Progenitor cell of endocrine pancreas (in vitro differentiated cells): ENCODE results near the gene FAM32A. TPM values are rescaled to one million over a fixed set of nuclear protein-coding genes. Genes with fewer than 3 reads are reported as not detected.
A peak's percentile ranks its signal among the peaks of the same experiment; 100 is the strongest.
"Not testable (repeated sequence)": the region's sequence is repeated elsewhere in the genome, so short reads cannot be mapped to it uniquely, and the experiment has no call there.

Source experiments
- DNase-seq: peaks from one replicate; pipeline ENCODE4 v3.0.0; 2021; ENCODE audit warnings: low spot score; ENCODE audit not compliant: unreplicated experiment
- H3K27ac Mint-ChIP-seq: 2 replicates; pipeline ENCODE4 v1.8.0; 2021; ENCODE audit warnings: mild to moderate bottlenecking, moderate library complexity, mixed read lengths
- H3K27me3 Mint-ChIP-seq: 2 replicates; pipeline ENCODE4 v1.8.0; 2021; ENCODE audit warnings: mixed read lengths
- H3K36me3 Mint-ChIP-seq: 2 replicates; pipeline ENCODE4 v1.8.0; 2022; ENCODE audit warnings: mixed read lengths; ENCODE audit not compliant: insufficient read depth
- H3K4me1 Mint-ChIP-seq: 2 replicates; pipeline ENCODE4 v1.8.0; 2021; ENCODE audit warnings: low read depth, mixed read lengths
- H3K4me3 Mint-ChIP-seq: 2 replicates; pipeline ENCODE4 v1.8.0; 2021; ENCODE audit warnings: low read depth, mild to moderate bottlenecking, moderate library complexity, mixed read lengths
- H3K9me3 Mint-ChIP-seq: 2 replicates; pipeline ENCODE4 v1.8.0; 2021; ENCODE audit warnings: low read depth, mixed read lengths
- total RNA-seq: library from RNA; stranded (reverse); gene quantifications from 2 replicates; pipeline ENCODE4 v1.2.1, GENCODE V29; 2021
- TF ChIP-seq, protein P1 (sequence below): fragments of 200-600 bp; sonication (generic); IDR thresholded peaks from one replicate; pipeline ENCODE4 v1.5.0; 2021; ENCODE audit warnings: antibody characterized with exemption, mild to moderate bottlenecking; ENCODE audit not compliant: unreplicated experiment

The FAM32A gene
- total RNA-seq, 1 donor from 2014 or later = 91.6 TPM

- Mint-ChIP-seq H3K4me1 (no peaks in the 10 kb centered on the region), H3K36me3 (no peaks in the 10 kb centered on the region), H3K9me3 (no peaks in the 10 kb centered on the region), H3K4me3 (no peak overlapping the region), H3K27me3 (no peaks in the 10 kb centered on the region), H3K27ac (no peak overlapping the region)
- DNase-seq = no peak
- TF ChIP-seq, protein P1, sequence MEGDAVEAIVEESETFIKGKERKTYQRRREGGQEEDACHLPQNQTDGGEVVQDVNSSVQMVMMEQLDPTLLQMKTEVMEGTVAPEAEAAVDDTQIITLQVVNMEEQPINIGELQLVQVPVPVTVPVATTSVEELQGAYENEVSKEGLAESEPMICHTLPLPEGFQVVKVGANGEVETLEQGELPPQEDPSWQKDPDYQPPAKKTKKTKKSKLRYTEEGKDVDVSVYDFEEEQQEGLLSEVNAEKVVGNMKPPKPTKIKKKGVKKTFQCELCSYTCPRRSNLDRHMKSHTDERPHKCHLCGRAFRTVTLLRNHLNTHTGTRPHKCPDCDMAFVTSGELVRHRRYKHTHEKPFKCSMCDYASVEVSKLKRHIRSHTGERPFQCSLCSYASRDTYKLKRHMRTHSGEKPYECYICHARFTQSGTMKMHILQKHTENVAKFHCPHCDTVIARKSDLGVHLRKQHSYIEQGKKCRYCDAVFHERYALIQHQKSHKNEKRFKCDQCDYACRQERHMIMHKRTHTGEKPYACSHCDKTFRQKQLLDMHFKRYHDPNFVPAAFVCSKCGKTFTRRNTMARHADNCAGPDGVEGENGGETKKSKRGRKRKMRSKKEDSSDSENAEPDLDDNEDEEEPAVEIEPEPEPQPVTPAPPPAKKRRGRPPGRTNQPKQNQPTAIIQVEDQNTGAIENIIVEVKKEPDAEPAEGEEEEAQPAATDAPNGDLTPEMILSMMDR = no peak
These were observed 18.8 kb upstream of the FAM32A start for GRCh38 chr19:16166417-16166816.

DNA sequence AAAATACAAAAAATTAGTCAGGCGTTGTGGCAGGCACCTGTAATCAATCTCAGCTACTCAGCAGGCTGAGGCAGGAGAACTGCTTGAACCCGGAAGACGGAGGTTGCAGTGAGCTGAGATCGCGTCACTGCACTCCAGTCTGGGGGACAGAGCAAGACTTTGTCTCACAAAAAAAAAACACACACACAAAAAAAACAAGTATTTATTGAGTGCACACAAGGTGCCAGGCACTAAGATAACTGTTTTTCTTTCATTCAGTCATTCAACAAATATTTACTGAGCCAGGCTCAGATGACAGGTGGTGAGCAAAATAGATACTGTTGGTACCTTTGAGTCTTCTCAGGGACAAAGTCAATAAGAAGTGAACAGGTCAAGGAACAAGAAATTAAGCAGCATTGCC lies 18.2 kb upstream of the FAM32A start:
- Mint-ChIP-seq H3K4me1 (no peaks in the 10 kb centered on the region), H3K4me3 (no peak overlapping the region), H3K27ac (peak overlapping the region; percentile 60), H3K27me3 (no peaks in the 10 kb centered on the region), H3K36me3 (no peaks in the 10 kb centered on the region), H3K9me3 (no peaks in the 10 kb centered on the region)
- TF ChIP-seq, protein P1 = no peak
- DNase-seq = no peak

- peaks cover 7% of the 10 kb centered on the region for H3K27me3 Mint-ChIP-seq
- TF ChIP-seq, protein P1 = no peak
- DNase-seq = no peak
- no peak overlapping the region for H3K27ac Mint-ChIP-seq
- H3K9me3 Mint-ChIP-seq = no peaks in the 10 kb centered on the region
- H3K4me3 Mint-ChIP-seq = no peak overlapping the region
- no peaks in the 10 kb centered on the region for H3K4me1 Mint-ChIP-seq
- no peaks in the 10 kb centered on the region for H3K36me3 Mint-ChIP-seq
These were observed 16.6 kb upstream of the FAM32A start for GRCh38 chr19:16168465-16169081.

- no peaks in the 10 kb centered on the region for H3K9me3 Mint-ChIP-seq
These were observed 15.1 kb upstream of the FAM32A start for GRCh38 chr19:16170134-16170533.

GRCh38 chr19:16175954-16176353 lies 9.3 kb upstream of the FAM32A start:
- peaks cover 15% of the 10 kb centered on the region for H3K27me3 Mint-ChIP-seq
- H3K4me3 Mint-ChIP-seq = no peak overlapping the region
- no peaks in the 10 kb centered on the region for H3K9me3 Mint-ChIP-seq
- TF ChIP-seq, protein P1 = no peak
- H3K27ac Mint-ChIP-seq = no peak overlapping the region
- DNase-seq = no peak
- no peaks in the 10 kb centered on the region for H3K4me1 Mint-ChIP-seq
- no peaks in the 10 kb centered on the region for H3K36me3 Mint-ChIP-seq

More at GRCh38 chr19:16170134-16170533, 15.1 kb upstream of the FAM32A start:
- H3K4me3 Mint-ChIP-seq = no peak overlapping the region
- H3K27ac Mint-ChIP-seq = no peak overlapping the region
- no peaks in the 10 kb centered on the region for H3K36me3 Mint-ChIP-seq
- no peak for DNase-seq
- TF ChIP-seq, protein P1 = no peak
- H3K4me1 Mint-ChIP-seq = no peaks in the 10 kb centered on the region
- H3K27me3 Mint-ChIP-seq = peaks cover 7% of the 10 kb centered on the region

GRCh38 chr19:16178866-16179265 lies 6.3 kb upstream of the FAM32A start:
- DNase-seq, H3K4me1 Mint-ChIP-seq, H3K27ac Mint-ChIP-seq, H3K4me3 Mint-ChIP-seq, H3K36me3 Mint-ChIP-seq, H3K9me3 Mint-ChIP-seq: not testable (repeated sequence)
- peaks cover 12% of the 10 kb centered on the region for H3K27me3 Mint-ChIP-seq
